HG03103 (cell line): ENCODE measurements around the gene PCBP3.

ENCODE experiments used
- ATAC-seq: cut with Tn5 transposase; IDR thresholded peaks from one replicate; pipeline ENCODE4 v1.9.1; 2021; ENCODE audit warnings: low read depth; ENCODE audit not compliant: unreplicated experiment

PCBP3 gene

DNA sequence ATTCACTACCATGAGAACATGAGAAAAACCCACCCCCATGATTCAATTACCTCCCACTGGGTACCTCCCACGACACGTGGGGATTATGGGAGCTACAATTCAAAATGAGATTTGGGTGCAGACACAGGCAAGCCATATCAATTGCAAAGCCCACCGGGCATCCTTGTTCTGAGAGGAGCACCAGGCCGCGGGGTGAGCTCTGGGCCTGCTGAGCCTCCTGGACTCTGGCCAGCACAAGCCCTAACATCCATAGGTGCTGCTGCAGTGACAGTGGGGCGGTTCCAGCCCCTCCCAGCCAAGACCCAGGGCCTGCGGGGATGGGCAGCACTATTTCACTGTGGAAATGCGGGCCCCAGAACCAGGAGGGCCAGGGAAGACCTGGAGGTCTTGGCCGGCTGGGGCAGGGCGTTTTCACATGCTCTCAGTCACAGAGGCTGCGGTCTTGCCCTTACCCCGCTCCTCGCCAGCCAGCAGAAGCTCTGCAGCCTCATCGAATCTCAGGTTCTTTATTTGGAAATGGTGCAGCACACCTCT lies 103.8 kb downstream of the PCBP3 start:
- no peak for ATAC-seq

- no peak for ATAC-seq
Observed at GRCh38 chr21:45747802-45748445, 104.4 kb downstream of the PCBP3 start.

GRCh38 chr21:45748593-45748992 lies 105.1 kb downstream of the PCBP3 start:
- no peak for ATAC-seq

DNA sequence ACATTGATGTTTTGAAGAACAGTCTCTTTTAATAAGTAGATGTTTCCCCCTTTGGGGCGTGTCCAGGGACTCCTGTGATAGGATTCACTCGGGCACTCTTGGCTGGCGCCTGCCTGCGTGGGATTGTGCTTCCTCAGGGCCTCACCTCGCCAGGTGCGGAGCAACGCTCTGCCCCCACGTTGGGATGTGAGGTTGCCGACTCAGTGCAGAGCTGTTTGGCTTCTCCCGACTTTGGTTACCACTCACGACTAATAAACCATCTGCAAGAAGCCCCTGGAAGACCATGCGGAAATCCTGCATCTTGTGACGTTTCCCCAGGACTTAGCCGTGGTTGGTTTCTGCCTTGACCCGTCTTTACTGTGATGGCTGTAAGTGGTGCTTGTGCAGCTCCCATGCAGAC lies 106.4 kb downstream of the PCBP3 start:
- ATAC-seq: no peak

- ATAC-seq: no peak
Observed at GRCh38 chr21:45750936-45751335, 107.4 kb downstream of the PCBP3 start.

DNA sequence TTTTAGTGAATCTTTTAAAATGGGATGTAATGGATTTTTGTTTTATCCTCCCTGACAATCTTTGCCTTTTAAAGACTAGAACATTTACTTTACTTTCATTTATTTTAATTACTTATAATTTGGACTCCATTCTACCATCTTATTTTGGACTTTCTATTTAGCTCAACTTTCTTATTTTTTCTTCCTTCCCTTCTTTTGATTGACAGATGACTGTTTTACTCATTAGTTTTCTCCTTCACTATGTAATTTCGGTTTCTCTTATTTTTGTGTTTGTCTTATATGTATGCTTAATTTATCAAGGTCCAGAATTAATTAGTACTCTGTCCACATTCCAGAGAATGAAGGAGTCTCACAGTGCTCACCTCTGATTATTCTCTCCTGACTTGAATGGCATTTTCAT lies 109.9 kb downstream of the PCBP3 start:
- no peak for ATAC-seq

DNA sequence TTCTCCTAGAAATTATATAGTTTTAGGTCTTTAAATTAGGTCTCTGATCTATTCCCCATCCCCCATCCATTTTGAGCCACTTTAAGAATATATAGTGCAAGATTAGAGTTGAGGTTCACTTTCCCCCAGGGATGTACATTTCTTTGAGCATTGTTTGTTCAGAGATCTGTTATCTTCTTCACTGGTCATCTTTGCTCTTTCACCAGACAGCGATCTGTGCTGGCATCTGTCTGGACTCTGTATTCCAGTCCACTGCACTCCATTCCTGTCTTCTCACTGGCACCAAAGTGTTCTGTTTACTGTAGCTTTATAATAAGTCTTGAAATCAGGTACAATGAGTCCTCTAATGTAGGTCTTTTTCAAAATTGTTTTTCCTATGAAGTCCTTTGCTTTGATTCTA lies 112.5 kb downstream of the PCBP3 start:
- no peak for ATAC-seq

DNA sequence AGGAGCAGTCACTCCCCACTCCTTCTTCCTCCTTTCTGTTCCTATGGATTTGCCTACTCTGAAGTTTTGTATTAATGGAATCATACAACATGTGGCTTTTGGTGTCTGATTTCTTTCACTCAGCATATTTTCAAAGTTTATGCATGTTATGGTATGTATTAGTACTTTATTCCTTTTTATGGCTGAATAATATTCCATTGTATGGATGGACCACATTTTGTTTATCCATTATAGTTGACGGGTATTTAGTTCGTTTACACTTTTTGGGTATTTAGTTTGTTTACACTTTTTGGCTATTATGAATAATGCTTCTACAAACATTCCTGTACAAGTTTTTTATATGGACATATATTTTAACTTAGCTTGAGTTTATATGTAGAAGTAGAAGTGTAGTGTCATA lies 113.1 kb downstream of the PCBP3 start:
- ATAC-seq: no peak

- no peak for ATAC-seq
Observed at GRCh38 chr21:45761704-45762103, 118.2 kb downstream of the PCBP3 start.

DNA sequence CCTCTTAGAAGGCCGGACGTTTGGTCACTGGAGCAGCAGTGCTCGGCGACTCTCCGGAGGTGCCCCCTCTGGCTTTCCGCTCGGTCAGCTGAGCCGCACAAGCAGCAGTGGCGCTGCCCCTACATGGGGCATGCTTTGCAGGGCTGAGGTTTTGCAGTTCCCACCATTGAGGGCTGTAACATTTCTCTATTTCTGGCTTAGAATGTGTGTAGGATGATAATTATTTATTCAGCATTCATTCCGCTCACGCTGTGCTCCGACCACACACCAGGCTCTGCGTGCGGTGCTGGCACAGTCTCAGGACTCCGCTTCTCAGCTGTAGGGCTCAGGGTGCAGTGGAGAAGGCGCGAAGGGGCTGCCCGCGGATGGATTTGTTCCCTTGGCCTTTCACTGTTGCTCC lies 119.5 kb downstream of the PCBP3 start:
- ATAC-seq: no peak

- ATAC-seq: no peak
Observed at GRCh38 chr21:45763506-45763905, 120.0 kb downstream of the PCBP3 start.

DNA sequence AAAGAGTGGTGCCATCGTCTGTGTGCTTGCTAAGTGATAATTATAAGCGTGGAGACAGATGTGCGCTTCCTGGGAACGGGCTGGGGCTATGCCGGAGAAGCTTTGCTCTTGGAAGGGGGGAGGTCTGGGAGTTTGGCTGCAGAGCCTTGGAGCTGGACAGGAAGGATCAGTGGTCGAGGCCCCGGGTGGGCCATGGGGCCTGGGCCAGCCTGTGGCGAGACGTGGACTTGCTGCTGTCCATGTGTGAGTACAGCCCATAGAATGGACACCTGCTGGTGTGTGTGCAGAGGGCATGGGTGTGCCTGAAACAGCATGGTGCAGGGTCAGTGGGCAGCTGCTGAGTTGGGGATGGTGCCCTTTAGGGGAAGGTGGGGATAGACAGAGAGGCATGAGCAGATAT lies 121.3 kb downstream of the PCBP3 start:
- ATAC-seq: no peak

DNA sequence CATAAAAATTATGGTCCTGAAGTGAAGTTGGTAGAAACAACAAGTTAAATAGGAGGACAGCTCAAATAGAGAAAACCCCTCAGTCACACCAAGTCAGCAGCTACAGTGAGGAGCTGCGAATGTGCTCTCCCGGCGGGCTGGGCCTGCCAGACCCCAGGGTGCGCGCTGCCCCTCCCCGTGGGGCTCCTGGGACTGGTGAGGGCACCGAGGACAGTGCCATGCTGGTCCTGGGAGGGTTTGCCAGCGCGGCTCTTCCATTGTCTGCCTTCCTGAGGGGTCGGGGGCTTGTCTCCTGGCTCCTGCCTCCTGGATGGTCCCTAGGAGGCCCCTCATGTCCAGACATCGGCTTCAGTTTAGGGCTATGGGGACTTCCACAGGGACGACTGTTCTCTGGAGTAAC lies 121.8 kb downstream of the PCBP3 start:
- ATAC-seq: no peak

DNA sequence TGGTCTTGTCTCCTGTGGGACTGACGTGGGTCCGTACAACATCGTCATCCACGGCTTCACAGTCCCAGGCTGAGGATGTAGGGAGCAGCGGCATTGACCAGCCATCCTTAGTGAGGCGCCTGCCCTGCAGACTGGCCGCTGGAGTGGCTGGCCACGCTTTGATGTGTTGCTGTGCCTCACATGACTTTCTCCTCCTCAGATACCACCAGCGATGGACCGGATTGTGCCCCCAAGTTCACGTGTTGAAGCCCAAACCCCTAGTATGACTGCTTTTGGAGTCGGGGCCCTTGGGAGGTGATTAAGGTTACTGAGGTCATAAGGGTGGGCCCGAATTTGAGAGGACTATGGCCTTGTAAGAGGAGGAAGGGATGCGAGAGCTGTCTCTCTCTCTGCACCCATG lies 122.5 kb downstream of the PCBP3 start:
- ATAC-seq: no peak

GRCh38 chr21:45766501-45766900 lies 123.0 kb downstream of the PCBP3 start:
- ATAC-seq: no peak

GRCh38 chr21:45767071-45768006 lies 123.8 kb downstream of the PCBP3 start:
- no peak for ATAC-seq

GRCh38 chr21:45768011-45768739 lies 124.7 kb downstream of the PCBP3 start:
- no peak for ATAC-seq

DNA sequence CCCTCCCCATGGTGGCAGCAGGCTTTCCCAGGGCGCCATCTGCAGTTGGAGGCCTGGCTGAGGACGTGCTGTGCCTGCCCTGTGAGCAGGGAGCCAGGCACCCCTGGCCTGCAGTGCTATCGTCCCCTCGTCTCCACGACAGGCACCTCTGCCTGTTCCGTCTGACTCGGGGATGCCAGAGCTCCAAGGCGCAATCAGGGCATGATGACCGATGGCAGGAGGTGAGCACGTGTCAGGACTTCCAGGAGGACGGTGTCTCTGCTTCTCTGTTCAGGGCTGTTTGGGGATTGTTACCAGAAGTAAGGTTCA lies 125.2 kb downstream of the PCBP3 start:
- ATAC-seq: no peak

DNA sequence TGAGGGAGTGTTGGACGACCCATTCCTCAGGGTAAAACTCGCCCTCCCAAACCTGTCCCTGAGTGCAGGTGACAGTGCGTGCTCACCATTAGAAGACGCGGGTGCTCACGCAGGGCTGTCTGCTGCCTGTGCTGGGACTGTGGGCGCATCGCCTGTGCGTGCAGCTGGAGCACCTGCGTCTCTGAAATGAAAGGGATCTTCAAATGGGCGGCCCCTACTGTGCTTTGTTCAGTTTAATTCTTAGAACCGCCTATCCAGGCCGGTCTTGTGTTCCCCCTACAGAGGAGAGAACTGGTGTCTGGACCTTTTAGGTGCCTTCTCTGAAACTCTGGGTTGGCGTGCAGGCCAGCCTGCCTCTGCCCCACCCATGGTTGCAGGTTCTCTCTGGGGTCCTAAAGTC lies 125.8 kb downstream of the PCBP3 start:
- ATAC-seq: no peak

DNA sequence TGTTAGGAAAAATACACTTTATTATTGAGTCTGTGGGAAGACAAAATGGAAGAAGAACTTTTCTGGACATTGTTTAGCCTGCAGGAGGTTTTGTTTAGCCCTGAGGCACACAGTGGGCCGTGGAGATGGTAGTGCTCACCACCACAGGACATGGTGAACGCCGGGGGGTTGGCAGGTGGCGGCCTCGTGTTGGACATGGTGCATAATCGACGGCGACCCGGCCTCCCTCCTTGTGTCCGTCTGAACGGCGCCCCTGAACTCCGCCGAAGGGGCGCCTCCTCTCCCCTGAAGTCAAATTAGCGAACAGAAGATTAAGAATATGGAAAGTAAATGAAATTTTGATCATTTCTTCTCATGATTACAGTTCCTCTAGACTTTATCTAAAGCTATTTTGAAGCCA lies 126.4 kb downstream of the PCBP3 start:
- no peak for ATAC-seq

GRCh38 chr21:45772180-45772579 lies 128.7 kb downstream of the PCBP3 start:
- no peak for ATAC-seq
